Islet of Langerhans (tissue), 1 donor: ENCODE results near the gene SLC9A4.
"Not testable (repeated sequence)": the region's sequence is repeated elsewhere in the genome, so short reads cannot be mapped to it uniquely, and the experiment has no call there.

Experiments
- FAIRE-seq: peaks from one replicate; lab custom pipeline; 2011; peaks lifted over from hg19 to GRCh38; lab: Jason Lieb, UNC

Gene SLC9A4

DNA sequence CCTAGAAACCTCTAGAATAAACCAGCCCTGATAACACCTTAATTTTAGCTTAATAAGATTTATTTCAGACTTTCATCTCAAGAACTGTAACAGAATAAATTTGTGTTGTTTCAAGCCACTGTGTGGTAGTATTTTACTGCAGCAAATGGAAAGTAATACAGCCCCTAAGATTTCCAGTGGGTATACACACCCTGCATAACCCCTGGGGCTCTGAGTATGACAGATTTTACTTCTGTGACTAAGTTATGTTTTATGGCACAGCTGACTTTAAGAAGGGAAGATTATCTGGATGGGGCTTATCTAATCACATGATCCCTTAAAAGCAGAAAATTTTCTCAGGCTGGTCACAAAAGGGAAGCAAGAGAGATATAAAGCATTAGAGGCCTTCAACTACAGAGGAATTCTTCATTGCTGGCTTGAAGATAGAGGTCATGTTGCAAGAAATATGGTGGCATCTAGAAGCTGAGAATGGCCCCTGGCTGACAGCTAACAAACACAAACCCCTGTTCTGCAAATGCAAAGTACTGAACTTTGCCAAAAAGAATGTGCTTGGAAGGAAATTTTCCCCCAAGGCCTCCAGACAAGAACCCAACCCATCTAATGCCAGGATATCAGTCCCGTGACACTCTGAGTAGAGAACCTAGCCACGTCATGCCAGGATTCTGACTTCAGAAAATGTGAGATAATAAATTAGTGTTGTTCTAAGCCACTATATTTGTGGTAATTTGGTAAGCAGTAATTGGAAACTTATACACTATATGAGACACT, 78.5 kb downstream of the SLC9A4 start:
- no peak for FAIRE-seq

DNA sequence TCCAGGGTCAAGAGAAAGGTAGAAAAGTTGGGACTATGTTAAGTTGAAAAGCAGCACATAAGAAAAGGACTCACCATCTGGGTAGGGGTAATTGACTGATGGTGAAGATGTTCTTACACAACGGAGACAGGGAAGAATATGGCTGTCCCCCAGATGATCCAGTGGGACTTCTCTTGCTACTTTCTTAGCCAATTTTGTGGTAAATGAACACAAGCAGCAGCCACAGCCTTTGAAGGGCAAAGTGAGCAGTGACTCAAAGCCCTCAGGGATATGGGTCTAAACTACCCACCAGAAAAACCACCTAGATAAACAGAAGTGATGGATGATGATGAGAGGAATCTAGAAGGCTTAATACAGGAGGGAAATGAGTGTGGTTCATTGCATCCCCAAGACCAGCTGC, 80.6 kb downstream of the SLC9A4 start:
- no peak for FAIRE-seq

DNA sequence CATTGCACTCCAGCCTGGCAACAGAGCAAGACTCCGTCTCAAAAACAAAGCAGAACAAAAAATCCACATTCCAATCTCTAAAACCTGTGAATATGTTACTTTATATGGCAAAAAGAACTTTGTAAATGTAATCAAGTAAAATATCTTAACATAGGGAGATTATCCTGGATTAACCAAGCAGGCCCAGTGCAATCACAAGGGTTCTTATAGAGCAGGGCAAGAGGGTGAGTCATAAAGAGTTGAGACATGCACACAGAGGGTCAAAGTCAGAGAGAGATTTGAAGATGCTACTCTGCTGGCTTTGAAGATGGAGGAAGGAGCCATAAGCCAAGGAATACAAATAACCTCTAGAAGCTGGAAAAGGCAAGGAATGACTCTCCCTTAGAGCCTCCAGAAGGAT, 85.4 kb downstream of the SLC9A4 start:
- no peak for FAIRE-seq

DNA sequence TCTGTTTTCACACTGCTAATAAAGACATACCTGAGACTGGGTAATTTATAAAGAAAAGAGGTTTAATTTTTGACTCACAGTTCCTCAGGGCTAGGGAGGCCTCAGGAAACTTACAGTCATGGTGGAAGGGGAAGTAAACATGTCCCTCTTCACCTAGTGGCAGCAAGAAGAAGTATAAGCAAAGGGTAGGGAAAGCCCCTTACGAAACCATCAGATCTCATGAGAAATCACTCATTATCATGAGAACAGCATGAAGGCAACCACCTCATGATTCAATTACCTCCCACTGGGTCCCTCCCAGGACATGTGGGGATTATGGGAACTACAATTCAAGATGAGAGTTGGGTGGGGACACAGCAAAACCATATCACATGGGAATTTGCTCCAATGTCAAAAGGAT, 89.5 kb downstream of the SLC9A4 start:
- not testable (repeated sequence) for FAIRE-seq

DNA sequence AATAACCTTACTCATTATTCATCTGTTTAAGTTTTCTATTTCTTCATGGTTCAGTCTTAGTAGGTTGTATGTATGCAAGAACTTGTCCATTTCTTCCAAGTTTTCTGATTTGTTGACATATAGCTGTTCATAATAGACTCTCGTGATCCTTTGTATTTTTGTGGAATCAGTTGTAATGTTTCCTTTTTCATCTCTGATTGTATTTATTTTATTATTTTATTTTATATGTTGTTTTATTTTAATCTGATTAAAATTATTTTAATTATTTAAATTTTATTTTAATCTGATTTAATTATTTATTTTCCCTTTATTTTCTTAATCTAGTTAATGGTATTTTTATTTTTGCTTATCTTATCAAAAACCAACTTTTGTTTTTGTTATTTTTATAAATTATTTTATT, 102.9 kb downstream of the SLC9A4 start:
- peak; percentile 65 for FAIRE-seq

DNA sequence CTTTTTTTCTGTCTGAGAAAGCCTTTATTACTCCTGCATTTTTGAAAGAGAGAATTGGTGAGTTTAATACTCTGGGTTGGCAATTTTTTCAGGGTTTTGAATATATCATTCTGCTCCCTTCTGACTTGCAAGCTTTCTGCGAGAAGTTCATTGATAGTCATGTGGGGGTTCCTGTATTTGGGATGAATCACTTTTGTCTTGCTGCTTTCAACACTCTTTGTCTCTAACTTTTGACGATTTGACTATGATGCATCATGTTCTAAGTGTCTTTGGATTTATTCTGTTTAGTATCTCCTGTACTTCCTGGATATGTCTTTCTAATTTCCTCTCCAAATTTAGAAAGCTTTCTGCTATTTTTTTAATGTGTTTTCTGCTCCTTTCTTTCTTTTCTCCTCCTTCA, 105.3 kb downstream of the SLC9A4 start:
- no peak for FAIRE-seq

DNA sequence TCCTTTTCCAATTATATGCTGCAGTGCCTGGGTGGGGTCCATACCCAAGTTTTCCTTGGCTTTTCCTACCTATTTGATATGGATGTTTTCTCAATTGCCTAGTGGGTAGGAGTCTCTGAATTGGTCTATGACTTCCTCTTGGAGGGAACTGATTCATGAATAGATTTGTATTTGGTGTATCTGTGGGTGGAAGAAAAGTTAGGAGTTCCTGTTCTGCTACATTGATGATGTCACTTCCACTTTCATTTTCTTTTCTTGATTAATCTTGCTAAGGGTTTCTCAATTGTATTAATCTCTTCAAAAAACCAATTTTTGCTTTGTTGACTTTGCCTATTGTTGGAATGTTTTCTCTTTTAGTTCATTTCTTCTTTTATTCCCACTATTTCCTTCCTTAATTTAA, 108.9 kb downstream of the SLC9A4 start:
- FAIRE-seq: no peak

DNA sequence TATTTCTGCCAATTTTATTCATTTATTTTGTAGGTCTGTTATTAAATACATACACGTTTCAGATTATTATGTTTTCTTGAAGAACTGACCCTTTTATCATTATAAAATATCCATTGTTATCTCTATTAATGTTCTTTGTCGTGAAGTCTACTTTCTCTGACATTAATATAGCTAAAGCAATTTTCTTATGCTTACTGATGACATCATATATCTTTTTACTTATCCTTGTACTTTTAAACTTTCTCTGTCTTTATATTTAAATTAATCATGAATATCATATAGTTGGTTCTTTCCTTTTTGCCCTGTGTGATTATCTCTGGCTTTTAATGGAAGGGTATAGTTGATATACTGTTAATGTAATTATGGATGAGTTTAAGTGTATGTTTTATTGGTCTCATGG, 109.8 kb downstream of the SLC9A4 start:
- FAIRE-seq: no peak
